PC-3 (cell line): ENCODE results near the gene DGKB.

Source experiments
- CTCF ChIP-seq: fragments of 300-600 bp; sonication (generic); conservative IDR thresholded peaks from 2 replicates; pipeline ENCODE4 v1.5.1; 2017; ENCODE audit warnings: antibody characterized with exemption, low read depth, mild to moderate bottlenecking, low read length
- EZH2 ChIP-seq: fragments of 300-600 bp; sonication (generic); IDR thresholded peaks from one replicate; pipeline ENCODE4 v1.6.1; 2017; ENCODE audit warnings: antibody characterized with exemption, mild to moderate bottlenecking, low read length; ENCODE audit not compliant: unreplicated experiment
- EZH2phosphoT487 ChIP-seq: fragments of 300-600 bp; sonication (generic); IDR thresholded peaks from 2 replicates; pipeline ENCODE4 v1.6.1; 2018; ENCODE audit warnings: mild to moderate bottlenecking, antibody characterized with exemption, low read length, borderline replicate concordance

GRCh38 chr7:14875941-14876587 lies 26.5 kb downstream of the DGKB start:
- TF ChIP-seq CTCF (no peak), EZH2phosphoT487 (no peak), EZH2 (no peak)
